HS-5 (cell line): ENCODE measurements around the gene ABCC4.

Source experiments
- DNase-seq: peaks from one replicate; pipeline ENCODE4 v3.0.0-alpha.2; 2012; ENCODE audit warnings: low read depth

ABCC4 gene

GRCh38 chr13:95156208-95156607 is 145.0 kb downstream of the ABCC4 start:
- DNase-seq: no peak

- no peak for DNase-seq
These were observed 145.7 kb downstream of the ABCC4 start for GRCh38 chr13:95155504-95155903.

- DNase-seq: no peak
These were observed 146.2 kb downstream of the ABCC4 start for GRCh38 chr13:95155093-95155492.

- DNase-seq: no peak
These were observed 146.8 kb downstream of the ABCC4 start for GRCh38 chr13:95154413-95154886.

DNA sequence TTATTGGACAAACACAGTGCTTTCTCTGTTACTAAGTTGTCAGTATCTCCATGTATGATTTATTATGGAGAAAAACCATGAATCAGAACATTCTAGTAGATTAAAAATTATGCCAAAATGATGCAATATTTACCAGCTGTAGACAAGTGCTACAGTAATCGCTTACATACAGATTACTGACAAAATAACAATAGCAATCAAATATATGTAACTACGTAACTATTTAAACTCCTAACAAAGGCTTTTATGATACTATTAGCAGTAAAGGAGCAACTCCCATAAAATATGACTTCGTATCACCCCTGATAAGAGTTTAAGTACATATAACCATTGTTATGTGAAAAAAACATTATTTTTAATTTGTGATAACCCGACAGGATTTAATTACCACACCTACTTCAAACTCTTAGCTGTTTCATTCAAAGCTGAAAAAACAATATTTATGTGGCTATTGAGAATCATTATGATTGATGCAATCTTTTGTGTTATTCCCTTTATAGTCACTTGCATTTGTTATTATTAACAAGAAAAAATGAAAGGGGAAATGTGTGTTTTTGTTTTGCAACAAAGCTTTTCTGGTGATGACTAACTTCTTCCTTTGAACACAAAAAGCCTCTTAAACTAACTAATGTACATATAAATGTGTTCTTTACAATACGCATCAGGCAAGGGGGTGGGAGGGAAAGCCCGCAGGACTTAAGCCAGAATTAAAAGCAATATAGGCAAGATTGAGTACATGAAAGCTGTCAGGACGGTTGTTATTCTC is 147.4 kb downstream of the ABCC4 start:
- DNase-seq: no peak

- DNase-seq: no peak
These were observed 149.2 kb downstream of the ABCC4 start for GRCh38 chr13:95151942-95152587.

DNA sequence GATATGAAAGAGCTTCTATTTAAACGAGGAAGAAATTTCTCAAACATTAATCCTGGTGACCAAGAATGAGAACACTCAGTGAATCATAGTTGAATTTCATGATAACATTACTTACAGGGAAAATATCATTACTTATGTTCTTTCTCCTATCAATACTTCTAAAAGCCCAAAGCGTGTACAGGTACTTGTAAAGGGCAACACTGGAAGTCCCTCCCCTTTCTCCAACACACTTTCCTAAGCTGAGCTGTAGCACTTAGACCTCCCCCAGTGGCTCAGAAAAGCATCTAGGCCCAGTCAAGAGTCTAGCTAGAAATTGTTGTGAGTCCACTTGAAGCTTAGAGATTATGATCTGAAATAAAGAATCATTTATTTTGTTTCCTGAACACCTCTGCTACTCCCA is 150.7 kb downstream of the ABCC4 start:
- DNase-seq: no peak

DNA sequence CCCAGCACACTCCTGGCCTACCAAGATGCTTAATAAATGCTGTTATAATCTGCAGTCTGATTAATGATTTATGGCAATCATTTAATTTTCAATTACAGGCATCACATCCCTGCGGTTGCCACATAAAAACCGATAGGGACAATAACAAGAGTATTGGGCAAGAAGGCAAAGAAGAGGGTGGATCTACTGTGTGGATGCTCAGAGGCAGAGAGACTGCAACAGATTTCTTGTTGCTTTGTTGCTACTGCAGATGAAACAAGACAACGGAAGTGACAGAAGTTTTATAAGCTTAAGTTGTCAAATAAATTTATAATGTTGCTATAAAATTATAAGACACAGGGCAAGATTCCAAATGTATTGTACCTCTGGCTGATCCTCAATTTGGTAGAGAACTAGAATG is 154.8 kb downstream of the ABCC4 start:
- DNase-seq: no peak

GRCh38 chr13:95145587-95145986 is 155.7 kb downstream of the ABCC4 start:
- no peak for DNase-seq

DNA sequence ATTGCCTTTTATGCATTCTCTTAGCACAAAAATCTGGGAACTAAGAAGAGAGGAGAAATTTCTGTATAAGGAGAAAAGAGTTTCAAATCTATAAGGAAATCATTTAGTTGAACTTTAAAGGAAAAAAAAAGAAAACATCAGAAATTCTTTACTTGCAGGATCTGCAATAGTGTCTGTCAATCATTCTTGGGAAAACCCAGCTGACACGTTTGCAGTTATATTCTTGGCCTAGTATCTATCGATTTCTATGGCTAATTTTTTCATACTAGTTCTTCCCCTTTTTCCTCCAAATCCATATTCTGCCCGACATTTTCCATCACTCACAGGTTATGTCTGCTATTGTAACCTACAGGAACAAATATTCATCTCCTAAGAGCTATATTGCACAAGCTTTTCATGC is 160.7 kb downstream of the ABCC4 start:
- DNase-seq: no peak

- DNase-seq: no peak
These were observed 162.2 kb downstream of the ABCC4 start for GRCh38 chr13:95138876-95139585.

GRCh38 chr13:95137096-95137495 is 164.2 kb downstream of the ABCC4 start:
- no peak for DNase-seq

DNA sequence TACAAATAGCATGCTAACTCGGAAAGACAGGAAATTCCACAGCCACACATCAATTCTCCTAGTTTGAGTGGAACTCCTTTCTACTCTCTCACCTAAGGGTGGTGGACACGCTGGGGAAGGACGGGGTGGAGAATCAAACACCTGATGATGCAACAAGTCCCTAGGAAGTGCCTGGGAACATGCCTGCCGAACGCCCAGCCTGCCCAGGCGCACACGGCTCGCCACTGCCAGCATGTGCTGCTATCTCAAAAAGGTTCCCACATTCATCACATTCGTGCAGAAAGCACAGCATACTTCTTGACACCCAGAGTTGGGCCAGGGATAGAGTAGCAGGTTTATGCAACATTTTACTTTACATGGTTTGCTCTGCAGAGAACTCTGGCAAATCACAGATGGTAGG is 164.6 kb downstream of the ABCC4 start:
- no peak for DNase-seq

GRCh38 chr13:95133498-95133897 is 167.8 kb downstream of the ABCC4 start:
- DNase-seq: no peak

DNA sequence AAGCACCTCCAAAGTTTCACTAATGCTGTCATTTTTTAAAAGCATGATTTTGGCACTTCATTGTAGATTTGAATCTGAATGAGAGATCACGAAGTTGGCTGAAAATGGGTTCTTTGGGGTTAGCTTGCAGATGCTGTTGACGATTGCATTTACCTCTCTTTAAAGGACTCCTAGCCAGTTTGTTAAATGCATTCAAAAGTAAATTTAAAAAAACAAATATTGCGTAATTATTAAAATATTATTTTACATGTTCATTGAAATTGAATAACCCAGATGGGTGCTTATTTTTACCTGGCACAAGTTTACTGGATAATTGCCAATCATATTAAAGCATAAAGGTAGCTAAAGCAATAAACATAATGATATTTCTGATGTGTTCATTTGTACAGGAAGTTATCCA is 172.2 kb downstream of the ABCC4 start:
- DNase-seq: no peak

DNA sequence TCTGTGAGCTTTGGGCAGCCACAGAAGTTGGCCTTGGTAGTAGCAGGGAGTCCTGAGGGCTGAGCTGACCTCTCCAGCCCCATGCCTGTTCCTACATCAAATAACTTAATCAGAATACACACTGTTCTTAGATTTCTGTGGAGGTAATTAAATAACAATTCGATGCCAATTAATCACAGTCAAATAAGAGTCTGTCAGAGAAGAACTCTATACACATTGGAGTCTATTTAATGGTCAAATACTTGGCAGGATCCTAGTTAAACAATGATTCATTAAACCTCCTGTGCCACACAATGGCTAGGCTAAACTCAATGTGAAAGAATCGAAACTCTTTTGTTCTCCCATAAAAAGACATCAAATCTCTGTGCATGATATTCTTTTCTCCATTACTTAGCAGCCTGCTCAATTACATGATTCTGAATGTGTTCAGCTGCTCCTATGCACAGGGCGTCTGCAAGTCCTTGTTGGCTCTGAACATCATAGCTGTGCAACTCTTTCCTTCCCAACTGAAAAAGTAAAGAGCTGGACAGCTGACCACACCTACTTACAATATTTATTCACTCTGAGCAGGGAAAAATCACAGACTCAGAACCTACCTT is 173.1 kb downstream of the ABCC4 start:
- DNase-seq: no peak

DNA sequence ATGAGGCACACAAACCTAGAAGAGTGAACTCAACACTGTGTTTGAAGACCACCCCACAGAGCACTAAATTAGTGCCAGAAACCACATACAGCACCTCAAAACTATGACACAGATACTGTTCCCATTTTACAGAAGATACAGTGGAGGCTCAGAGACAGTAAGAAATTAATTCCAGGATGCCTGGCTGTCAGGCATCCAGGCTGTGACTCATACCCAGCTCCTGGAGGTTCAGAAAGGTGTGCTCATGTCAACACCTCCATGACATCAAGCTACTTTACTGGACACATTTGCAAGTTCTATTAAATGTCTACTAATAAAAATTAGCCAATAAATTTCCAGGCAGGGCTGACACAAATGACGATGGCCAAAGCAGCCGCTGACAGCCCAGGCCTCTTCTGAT is 176.3 kb downstream of the ABCC4 start:
- DNase-seq: no peak

DNA sequence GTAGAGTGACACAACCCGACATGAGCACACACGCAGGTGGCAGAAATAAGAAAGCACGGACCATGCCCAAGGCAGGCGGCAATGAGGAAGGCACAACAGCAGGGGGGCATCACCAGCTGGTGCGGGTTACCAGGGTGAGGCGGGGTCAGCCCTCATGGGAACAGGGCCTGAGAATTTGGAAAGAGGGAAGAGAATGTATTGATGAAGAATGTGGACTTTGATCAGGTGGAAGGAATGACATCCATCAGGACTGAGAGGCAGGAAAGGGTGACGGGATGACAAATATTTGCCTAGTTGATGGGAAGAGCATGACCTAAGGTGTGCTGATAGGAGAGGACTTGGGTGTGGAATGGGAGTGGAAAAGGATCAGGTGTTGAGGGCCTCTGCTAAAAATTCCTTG is 177.5 kb downstream of the ABCC4 start:
- DNase-seq: no peak

DNA sequence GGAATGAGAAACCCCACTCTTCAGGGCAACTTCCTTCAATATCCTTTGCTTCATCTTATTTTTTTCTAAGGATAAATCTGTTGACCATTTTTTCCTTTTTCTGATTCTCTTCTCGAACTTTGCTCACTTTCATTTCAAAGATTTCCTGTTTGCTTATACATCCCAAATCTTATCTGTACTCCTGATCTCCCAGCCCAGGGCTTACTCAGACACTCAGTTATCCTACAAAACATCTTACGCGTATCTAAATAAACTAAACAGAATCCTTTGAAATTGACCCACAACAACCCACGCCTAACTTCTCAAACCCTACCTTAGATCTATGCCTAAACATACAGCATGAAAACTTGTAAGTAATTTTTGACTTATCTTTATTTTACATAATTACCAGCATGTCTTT is 179.2 kb downstream of the ABCC4 start:
- no peak for DNase-seq

GRCh38 chr13:95121516-95121915 is 179.7 kb downstream of the ABCC4 start:
- DNase-seq: no peak

GRCh38 chr13:95120650-95121049 is 180.6 kb downstream of the ABCC4 start:
- no peak for DNase-seq

GRCh38 chr13:95118541-95119324 is 182.5 kb downstream of the ABCC4 start:
- DNase-seq: no peak
